ENCODE measurements around the gene TRIM29.

TRIM29 gene

GRCh38 chr11:120122924-120123683, 14.8 kb downstream of the TRIM29 start:
- FAIRE-seq = no peak

GRCh38 chr11:120121914-120122473, 15.9 kb downstream of the TRIM29 start:
- FAIRE-seq = no peak

- FAIRE-seq = no peak
Measured at GRCh38 chr11:120121336-120121735, 16.6 kb downstream of the TRIM29 start.

GRCh38 chr11:120120805-120121335, 17.0 kb downstream of the TRIM29 start:
- no peak for FAIRE-seq

GRCh38 chr11:120119121-120119520, 18.8 kb downstream of the TRIM29 start:
- no peak for FAIRE-seq

- no peak for FAIRE-seq
Measured at GRCh38 chr11:120117991-120118390, 19.9 kb downstream of the TRIM29 start.

- FAIRE-seq = no peak
Measured at GRCh38 chr11:120116966-120117365, 20.9 kb downstream of the TRIM29 start.

GRCh38 chr11:120115272-120116000, 22.5 kb downstream of the TRIM29 start:
- no peak for FAIRE-seq

- FAIRE-seq = no peak
Measured at GRCh38 chr11:120112174-120112796, 25.6 kb downstream of the TRIM29 start.

GRCh38 chr11:120109531-120109930, 28.4 kb downstream of the TRIM29 start:
- no peak for FAIRE-seq

- FAIRE-seq = no peak
Measured at GRCh38 chr11:120108785-120109168, 29.1 kb downstream of the TRIM29 start.

GRCh38 chr11:120108154-120108784, 29.6 kb downstream of the TRIM29 start:
- no peak for FAIRE-seq

GRCh38 chr11:120107692-120108091, 30.2 kb downstream of the TRIM29 start:
- FAIRE-seq = no peak

- FAIRE-seq = no peak
Measured at GRCh38 chr11:120106354-120107150, 31.4 kb downstream of the TRIM29 start.

GRCh38 chr11:120105576-120105975, 32.3 kb downstream of the TRIM29 start:
- no peak for FAIRE-seq

- no peak for FAIRE-seq
Measured at GRCh38 chr11:120104041-120104565, 33.8 kb downstream of the TRIM29 start.

GRCh38 chr11:120102864-120103122, 35.1 kb downstream of the TRIM29 start:
- no peak for FAIRE-seq

- FAIRE-seq = no peak
Measured at GRCh38 chr11:120102050-120102863, 35.7 kb downstream of the TRIM29 start.

GRCh38 chr11:120098503-120099020, 39.4 kb downstream of the TRIM29 start:
- FAIRE-seq = no peak

GRCh38 chr11:120097721-120098385, 40.1 kb downstream of the TRIM29 start:
- FAIRE-seq = no peak
